Naive B cell (primary cell): Measurements from ENCODE around the gene ZNF611. TPM values are rescaled to one million over a fixed set of nuclear protein-coding genes. Genes with fewer than 3 reads are reported as not detected.
A peak's percentile ranks its signal among the peaks of the same experiment; 100 is the strongest.
"Not testable (repeated sequence)": the region's sequence is repeated elsewhere in the genome, so short reads cannot be mapped to it uniquely, and the experiment has no call there.

ENCODE experiments used
- ATAC-seq, 2 donors: fragments of 150-1000 bp; cut with Tn5 transposase; 2 replicates each; pipeline ENCODE4 v1.10.0; 2021; ENCODE audit warnings: low read depth in 2 of 2, mild to moderate bottlenecking in 2 of 2, moderate library complexity in 2 of 2
- DNase-seq: peaks from one replicate; pipeline ENCODE4 v3.0.0; 2022
- H3K27ac Mint-ChIP-seq, 6 donors: one replicate each; pipeline ENCODE4 v1.8.0; 2020 to 2022; ENCODE audit warnings: mild to moderate bottlenecking in 6 of 6, mixed read lengths in 6 of 6, moderate library complexity in 5 of 6, inconsistent platforms in 2 of 6
- H3K27me3 Mint-ChIP-seq, 3 donors: one replicate each; pipeline ENCODE4 v1.8.0; 2021 to 2022; ENCODE audit warnings: mixed read lengths in 3 of 3, mild to moderate bottlenecking in 1 of 3
- H3K36me3 Mint-ChIP-seq, 2 donors: one replicate each; pipeline ENCODE4 v1.8.0; 2020 to 2022; ENCODE audit warnings: mixed read lengths in 2 of 2, inconsistent platforms in 1 of 2, mild to moderate bottlenecking in 1 of 2
- H3K4me1 Mint-ChIP-seq, 3 donors: one replicate each; pipeline ENCODE4 v1.8.0; 2020 to 2022; ENCODE audit warnings: mixed read lengths in 3 of 3, inconsistent platforms in 1 of 3, mild to moderate bottlenecking in 1 of 3, moderate library complexity in 1 of 3
- H3K4me3 Mint-ChIP-seq, 8 donors: one replicate each; pipeline ENCODE4 v1.8.0; 2020 to 2022; ENCODE audit warnings: mild to moderate bottlenecking in 8 of 8, mixed read lengths in 8 of 8, moderate library complexity in 8 of 8, inconsistent platforms in 2 of 8
- H3K9me3 Mint-ChIP-seq, 7 donors: one replicate each; pipeline ENCODE4 v1.8.0; 2020 to 2022; ENCODE audit warnings: mixed read lengths in 7 of 7, mild to moderate bottlenecking in 5 of 7, inconsistent platforms in 2 of 7, moderate library complexity in 1 of 7
- polyA plus RNA-seq, 6 donors: library from polyadenylated mRNA; unstranded; fragments of 300-500 nt; fragmentation: Illumina TruSeq; gene quantifications; one replicate each; pipeline ENCODE4 v1.2.3, GENCODE V29; 2021; ENCODE audit warnings: low read depth in 6 of 6

Gene ZNF611
- polyA plus RNA-seq, 6 donors from 2014 or later = 14.2 to 53.5 (median 35.9) TPM

DNA sequence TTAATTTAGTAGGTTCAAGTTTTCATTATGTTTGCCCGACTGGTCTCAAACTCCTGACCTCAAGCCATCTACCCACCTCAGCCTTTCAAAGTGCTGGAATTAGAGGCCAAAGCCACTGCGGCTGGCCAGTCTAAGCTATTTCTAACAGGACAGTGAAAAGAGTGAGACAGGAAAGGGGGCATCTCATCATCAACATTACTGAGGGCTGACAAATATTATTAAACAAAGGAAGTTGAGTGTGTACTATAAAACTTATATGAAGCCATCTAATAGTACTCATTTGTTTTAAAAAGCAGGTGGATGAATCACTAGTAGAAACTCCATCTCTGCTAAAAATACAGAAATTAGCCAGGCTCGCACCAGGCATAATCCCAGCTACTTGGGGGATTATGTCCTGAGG, 24.3 kb downstream of the ZNF611 start:
- no peak overlapping the region for H3K4me3 Mint-ChIP-seq
- ATAC-seq (no peak), DNase-seq (no peak)
- no peak overlapping the region for H3K27ac Mint-ChIP-seq
- peaks cover 43 to 51% of the 10 kb centered on the region in 2 donors for H3K36me3 Mint-ChIP-seq
- H3K27me3 Mint-ChIP-seq = no peaks in the 10 kb centered on the region
- no peaks in the 10 kb centered on the region for H3K4me1 Mint-ChIP-seq
- peaks cover 5 to 57% (median 23%) of the 10 kb centered on the region in 7 donors for H3K9me3 Mint-ChIP-seq

DNA sequence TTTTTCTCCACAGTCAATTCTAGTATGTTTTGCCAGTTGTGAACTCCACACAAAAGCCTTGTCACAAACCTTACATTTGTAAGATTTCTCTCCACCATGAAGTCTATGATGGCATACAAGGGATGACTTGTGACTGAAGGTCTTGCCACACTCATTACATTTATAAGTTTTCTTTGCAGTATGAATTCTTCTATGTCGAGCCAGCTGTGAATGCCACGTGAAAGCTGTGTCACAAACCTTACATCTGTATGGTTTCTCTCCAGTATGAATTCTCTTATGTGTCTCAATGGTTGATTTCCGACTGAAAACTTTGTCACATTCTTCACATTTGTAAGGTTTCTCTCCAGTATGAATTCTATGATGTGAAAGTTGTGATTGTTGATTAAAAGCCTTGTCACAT, 29.2 kb downstream of the ZNF611 start:
- H3K27me3 Mint-ChIP-seq, H3K27ac Mint-ChIP-seq, H3K4me1 Mint-ChIP-seq, ATAC-seq, DNase-seq, H3K4me3 Mint-ChIP-seq: not testable (repeated sequence)
- Mint-ChIP-seq H3K9me3 (peaks cover 14 to 83% (median 55%) of the 10 kb centered on the region in 7 donors), H3K36me3 (peaks cover 46 to 51% of the 10 kb centered on the region in 2 donors)

DNA sequence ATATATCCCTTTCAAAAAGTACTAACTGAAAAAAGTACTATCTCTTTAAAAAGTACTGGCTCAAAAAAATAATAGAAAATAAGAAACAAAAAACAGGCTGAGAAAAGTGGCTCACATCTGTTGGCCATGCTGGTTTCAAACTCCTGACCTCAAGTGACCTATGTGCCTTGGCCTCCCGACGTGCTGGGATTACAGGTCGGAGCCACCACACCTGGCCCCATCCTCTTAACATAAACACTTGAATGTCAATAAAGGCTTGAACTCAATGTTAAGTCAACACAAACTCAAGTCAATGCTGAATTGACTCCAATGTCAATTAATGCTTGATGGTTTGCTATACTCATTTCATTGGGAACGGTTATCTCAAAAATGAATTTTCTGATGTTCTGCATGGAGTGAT, 30.9 kb downstream of the ZNF611 start:
- DNase-seq (no peak), ATAC-seq (no peak)
- Mint-ChIP-seq H3K36me3 (peaks cover 44 to 53% of the 10 kb centered on the region in 2 donors), H3K4me1 (peaks cover 0 to 4% (median 0%) of the 10 kb centered on the region in 3 donors), H3K27me3 (no peaks in the 10 kb centered on the region), H3K4me3 (no peak overlapping the region), H3K9me3 (peaks cover 14 to 89% (median 55%) of the 10 kb centered on the region in 7 donors), H3K27ac (no peak overlapping the region)

DNA sequence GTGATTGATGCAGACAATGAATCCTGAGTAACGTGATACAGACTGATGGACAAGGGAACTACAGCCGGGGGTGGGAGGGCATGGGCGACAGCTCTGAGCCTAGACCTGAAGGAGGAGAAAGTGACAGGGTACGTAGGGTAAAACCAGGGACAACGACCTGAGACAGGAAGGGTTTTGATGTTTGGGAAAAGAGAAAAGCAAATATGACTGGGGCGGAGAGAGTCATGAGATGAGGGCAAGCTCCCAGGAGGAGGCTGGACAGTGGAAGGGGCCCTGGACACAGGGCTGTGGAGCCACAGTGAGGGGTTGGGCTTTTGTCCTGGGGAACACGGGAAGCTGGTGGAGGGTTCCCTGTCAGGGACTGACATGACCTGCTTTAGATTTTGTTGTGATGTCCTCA, 34.2 kb downstream of the ZNF611 start:
- H3K36me3 Mint-ChIP-seq = peaks cover 23 to 26% of the 10 kb centered on the region in 2 donors
- ATAC-seq (no peak), DNase-seq (no peak)
- no peak overlapping the region for H3K4me3 Mint-ChIP-seq
- peaks cover 0 to 4% (median 0%) of the 10 kb centered on the region in 3 donors for H3K4me1 Mint-ChIP-seq
- H3K9me3 Mint-ChIP-seq = peaks cover 10 to 63% (median 33%) of the 10 kb centered on the region in 7 donors
- H3K27ac Mint-ChIP-seq = peak overlapping the region in 1 of 6 donors; percentile 64
- H3K27me3 Mint-ChIP-seq = no peaks in the 10 kb centered on the region

DNA sequence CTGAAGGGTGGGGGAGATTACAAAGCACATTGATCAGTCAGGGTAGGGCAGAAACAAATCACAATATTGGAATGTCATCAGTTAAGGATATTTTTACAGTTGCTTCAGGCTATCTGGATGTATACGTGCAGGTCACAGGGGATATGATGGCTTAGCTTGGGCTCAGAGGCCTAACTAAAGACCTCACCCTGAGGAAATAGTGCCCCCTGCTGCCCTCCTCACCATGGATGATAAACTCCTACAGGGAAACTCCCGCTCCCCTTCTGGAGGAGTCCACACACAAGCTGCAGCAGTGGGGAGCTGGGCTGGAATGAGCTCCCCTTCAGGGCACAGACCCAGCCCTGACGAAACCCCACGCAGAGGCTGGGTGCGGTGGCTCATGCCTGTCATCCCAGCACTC, 35.3 kb downstream of the ZNF611 start:
- Mint-ChIP-seq H3K9me3 (peaks cover 0 to 56% (median 22%) of the 10 kb centered on the region in 7 donors), H3K27ac (peak overlapping the region in 1 of 6 donors; percentile 32), H3K36me3 (peaks cover 12 to 15% of the 10 kb centered on the region in 2 donors)
- not testable (repeated sequence) for ATAC-seq, H3K4me3 Mint-ChIP-seq, H3K4me1 Mint-ChIP-seq, DNase-seq, H3K27me3 Mint-ChIP-seq

DNA sequence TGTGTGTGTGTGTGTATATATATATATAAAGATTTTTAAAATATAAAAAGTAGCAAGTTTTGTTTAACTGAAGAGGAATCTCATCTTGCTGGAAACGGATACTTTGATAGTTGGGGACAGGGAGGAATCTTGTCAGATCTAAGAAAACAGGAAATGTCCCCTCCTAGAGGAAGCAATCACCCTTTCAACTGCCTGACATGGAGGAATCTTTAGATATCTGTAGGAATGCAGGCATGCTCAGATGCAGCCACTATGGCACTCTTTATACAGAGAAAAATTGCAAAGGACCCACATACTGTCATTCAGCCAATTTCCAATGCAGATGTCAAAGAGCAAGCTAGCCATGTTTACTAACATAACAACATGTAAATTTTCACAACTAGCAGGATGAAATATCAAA, 38.8 kb downstream of the ZNF611 start:
- H3K4me1 Mint-ChIP-seq = peaks cover 2 to 17% (median 12%) of the 10 kb centered on the region in 3 donors
- peaks cover 0 to 43% (median 9%) of the 10 kb centered on the region in 7 donors for H3K9me3 Mint-ChIP-seq

DNA sequence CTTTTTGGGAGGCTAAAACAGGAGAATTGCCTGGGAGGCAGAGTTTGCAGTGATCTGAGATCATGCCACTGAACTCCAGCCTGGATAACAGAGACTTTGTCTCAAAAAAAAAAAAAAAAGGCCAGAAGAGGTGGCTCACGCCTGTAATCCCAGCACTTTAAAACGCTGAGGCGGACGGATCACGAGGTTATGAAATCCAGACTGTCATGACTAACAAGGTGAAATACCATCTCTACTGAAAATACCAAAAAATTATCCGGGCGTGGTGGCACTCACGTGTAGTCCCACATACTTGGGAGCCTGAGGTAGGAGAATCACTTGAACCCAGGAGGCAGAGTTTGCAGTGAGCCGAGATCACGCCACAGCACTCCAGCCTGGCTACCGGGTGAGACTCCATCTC, 39.9 kb downstream of the ZNF611 start:
- H3K36me3 Mint-ChIP-seq = peaks cover 0 to 4% of the 10 kb centered on the region in 2 donors
- peaks cover 11 to 22% (median 22%) of the 10 kb centered on the region in 3 donors for H3K4me1 Mint-ChIP-seq
- no peak overlapping the region for H3K27ac Mint-ChIP-seq
- peak overlapping the region in 1 of 8 donors; percentile 58 for H3K4me3 Mint-ChIP-seq
- no peak for DNase-seq
- H3K27me3 Mint-ChIP-seq = no peaks in the 10 kb centered on the region
- no peak for ATAC-seq
- H3K9me3 Mint-ChIP-seq = peaks cover 0 to 33% (median 6%) of the 10 kb centered on the region in 7 donors

More for the DNA sequence above, 38.8 kb downstream of the ZNF611 start:
- H3K27me3 Mint-ChIP-seq = no peaks in the 10 kb centered on the region
- no peak for DNase-seq
- H3K4me3 Mint-ChIP-seq = no peak overlapping the region
- no peak overlapping the region for H3K27ac Mint-ChIP-seq
- ATAC-seq = no peak
- H3K36me3 Mint-ChIP-seq = peaks cover 6 to 9% of the 10 kb centered on the region in 2 donors

DNA sequence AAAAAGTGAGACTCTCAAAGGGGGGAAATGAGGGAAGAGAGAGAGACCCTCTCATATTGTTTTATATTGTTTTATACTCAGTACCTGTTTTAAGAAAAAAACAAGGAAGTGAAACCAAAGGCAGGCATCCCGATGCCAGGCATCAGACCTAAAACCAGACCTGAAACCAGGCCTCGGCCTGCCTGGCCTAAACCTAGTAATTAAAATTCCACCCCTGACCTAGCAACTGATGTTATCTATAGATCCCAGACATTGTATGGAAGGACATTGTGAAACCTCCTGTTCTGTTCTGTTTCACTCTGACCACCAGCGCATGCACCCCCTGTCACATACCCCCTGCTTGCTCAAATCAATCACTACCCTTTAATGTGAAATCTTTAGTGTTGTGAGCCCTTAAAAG, 40.6 kb downstream of the ZNF611 start:
- H3K4me3 Mint-ChIP-seq = peak overlapping the region in 1 of 8 donors; percentile 58
- ATAC-seq, H3K36me3 Mint-ChIP-seq, H3K27me3 Mint-ChIP-seq: not testable (repeated sequence)
- H3K27ac Mint-ChIP-seq = peak overlapping the region in 3 of 6 donors; percentile 44 to 56 (median 47)
- H3K9me3 Mint-ChIP-seq = peaks cover 0 to 28% (median 6%) of the 10 kb centered on the region in 7 donors
- peak; percentile 17 for DNase-seq
- H3K4me1 Mint-ChIP-seq = peaks cover 17 to 29% (median 29%) of the 10 kb centered on the region in 3 donors

DNA sequence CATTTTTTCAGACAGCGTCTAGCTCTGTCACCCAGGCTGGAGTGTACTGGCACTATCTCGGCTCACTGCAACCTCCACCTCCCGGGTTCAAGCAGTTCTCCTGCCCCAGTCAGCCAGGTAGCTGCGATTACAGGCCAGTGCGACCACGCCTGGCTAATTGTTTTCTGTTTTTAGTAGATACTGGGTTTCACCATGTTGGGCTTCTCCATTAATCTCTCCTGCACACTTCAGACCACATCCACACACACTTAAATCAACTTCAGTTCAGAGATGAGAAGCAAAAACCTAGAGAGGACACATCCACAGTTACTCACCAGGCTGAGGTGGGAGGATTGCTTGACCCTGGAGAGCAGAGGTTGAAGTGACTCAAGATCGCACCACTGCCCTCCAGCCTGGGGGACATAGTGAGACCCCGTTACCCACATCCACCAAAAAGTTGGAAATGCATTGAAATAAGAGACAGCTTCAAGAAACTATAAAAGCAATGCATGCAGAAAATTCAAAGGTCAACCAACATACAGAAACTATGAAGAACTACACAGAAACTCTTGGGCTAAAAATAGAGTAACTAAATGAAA, 42.3 kb downstream of the ZNF611 start:
- H3K9me3 Mint-ChIP-seq = peaks cover 0 to 20% (median 6%) of the 10 kb centered on the region in 7 donors
- no peak for ATAC-seq

DNA sequence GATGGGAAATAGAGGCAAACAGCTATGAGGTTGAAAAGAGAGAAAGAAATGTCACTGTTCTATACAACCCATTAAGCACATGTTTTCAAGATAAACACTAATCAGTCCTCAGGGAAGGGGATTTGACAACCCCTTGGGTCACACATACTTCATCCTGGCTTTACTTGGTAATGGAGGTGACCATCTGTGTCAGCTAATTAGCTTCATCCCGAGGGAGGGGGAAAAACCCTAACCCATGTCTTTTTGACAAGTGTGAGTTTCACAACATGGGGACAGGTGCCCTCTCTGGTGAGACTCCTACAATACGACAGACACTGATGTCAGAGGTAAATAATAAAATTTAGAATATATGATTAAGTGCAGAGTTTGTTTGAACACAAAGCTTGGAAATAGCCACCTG, 43.1 kb downstream of the ZNF611 start:
- peaks cover 0 to 18% (median 6%) of the 10 kb centered on the region in 7 donors for H3K9me3 Mint-ChIP-seq
- H3K4me3 Mint-ChIP-seq = peak overlapping the region in 6 of 8 donors; percentile 96 to 99 (median 98)
- no peak for ATAC-seq

More for the DNA sequence above, 42.3 kb downstream of the ZNF611 start:
- DNase-seq = no peak
- Mint-ChIP-seq H3K27me3 (no peaks in the 10 kb centered on the region), H3K36me3 (peaks cover 0 to 4% of the 10 kb centered on the region in 2 donors), H3K4me3 (peak overlapping the region in 6 of 8 donors; percentile 12 to 61 (median 40)), H3K27ac (peak overlapping the region in 1 of 6 donors; percentile 3), H3K4me1 (peaks cover 25 to 41% (median 40%) of the 10 kb centered on the region in 3 donors)

DNA sequence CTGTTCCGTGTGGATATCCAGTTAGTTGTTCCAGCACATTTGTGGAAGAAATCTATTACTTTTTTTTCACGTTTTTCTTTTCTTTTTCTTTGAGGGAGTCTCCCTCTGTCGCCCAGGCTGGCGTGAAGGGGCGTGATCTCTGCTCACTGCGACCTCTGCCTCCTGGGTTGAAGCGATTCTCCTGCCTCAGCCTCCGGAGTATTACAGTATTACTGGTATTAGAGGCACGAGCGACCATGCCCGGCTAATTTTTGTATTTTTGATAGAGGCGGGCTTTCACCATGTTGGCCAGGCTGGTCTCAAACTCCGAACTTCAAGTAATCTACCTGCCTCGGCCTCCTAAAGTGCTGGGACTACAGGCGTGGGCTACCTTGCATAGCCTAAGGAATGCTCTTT, 43.6 kb downstream of the ZNF611 start:
- H3K4me1 Mint-ChIP-seq = peaks cover 25 to 41% (median 40%) of the 10 kb centered on the region in 3 donors
- H3K36me3 Mint-ChIP-seq = peaks cover 0 to 4% of the 10 kb centered on the region in 2 donors
- H3K4me3 Mint-ChIP-seq = peak overlapping the region; percentile 91 to 99 (median 97)
- H3K27ac Mint-ChIP-seq = peak overlapping the region in 5 of 6 donors; percentile 39 to 95 (median 89)
- H3K9me3 Mint-ChIP-seq = peaks cover 0 to 18% (median 6%) of the 10 kb centered on the region in 7 donors
- H3K27me3 Mint-ChIP-seq = no peaks in the 10 kb centered on the region
- DNase-seq (no peak), ATAC-seq (no peak)

More for the DNA sequence above, 43.1 kb downstream of the ZNF611 start:
- DNase-seq = no peak
- Mint-ChIP-seq H3K36me3 (peaks cover 0 to 4% of the 10 kb centered on the region in 2 donors), H3K27ac (peak overlapping the region in 1 of 6 donors; percentile 38), H3K27me3 (no peaks in the 10 kb centered on the region), H3K4me1 (peaks cover 25 to 41% (median 40%) of the 10 kb centered on the region in 3 donors)

DNA sequence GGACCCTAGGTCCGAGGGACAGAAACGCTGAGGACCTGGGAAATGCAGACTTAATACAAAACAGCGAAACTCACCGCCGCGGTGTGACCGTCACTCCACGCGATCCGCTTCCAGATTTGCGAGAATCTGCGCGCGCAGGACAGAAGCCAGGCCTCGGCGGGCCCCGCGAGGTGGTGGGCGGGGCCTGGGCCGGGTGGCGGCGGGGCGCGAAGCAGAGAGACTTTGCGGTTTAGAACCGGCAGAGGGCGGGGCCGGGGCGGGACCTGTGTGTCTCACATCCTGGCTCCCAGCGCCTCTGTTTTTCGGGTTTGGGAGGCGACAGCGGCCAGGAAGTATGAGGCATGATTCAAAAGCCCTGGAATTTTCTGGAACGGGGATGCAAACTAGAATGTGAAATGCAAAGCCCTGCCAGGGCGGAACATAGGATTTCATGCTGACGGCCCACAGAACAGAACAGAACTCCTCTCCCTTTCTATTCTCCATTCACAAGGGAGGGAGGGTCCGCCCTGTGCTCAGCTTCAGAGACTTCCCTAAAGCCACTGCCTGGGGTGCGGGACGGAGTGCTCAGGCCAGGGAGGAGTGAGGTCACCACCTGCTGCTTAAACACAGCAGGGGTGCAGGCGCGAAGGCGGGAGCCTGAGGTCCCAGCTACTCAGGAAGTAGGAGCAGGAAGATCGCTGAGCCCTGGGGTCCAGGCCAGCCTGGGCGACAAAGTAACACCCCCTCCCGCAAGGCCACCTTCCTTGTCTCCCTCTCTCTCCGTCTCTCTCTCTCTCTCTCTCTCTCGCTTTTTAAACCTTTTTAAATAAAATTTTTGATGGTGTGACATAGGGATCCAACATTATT, 44.3 kb downstream of the ZNF611 start:
- Mint-ChIP-seq H3K4me1 (peaks cover 25 to 41% (median 40%) of the 10 kb centered on the region in 3 donors), H3K4me3 (peak overlapping the region; percentile 91 to 99 (median 97)), H3K27me3 (no peaks in the 10 kb centered on the region), H3K9me3 (peaks cover 0 to 18% (median 6%) of the 10 kb centered on the region in 7 donors), H3K36me3 (peaks cover 0 to 4% of the 10 kb centered on the region in 2 donors), H3K27ac (peak overlapping the region; percentile 89 to 95 (median 93))
- DNase-seq = peak; percentile 86
- peak; percentile 89 to 92 for ATAC-seq

DNA sequence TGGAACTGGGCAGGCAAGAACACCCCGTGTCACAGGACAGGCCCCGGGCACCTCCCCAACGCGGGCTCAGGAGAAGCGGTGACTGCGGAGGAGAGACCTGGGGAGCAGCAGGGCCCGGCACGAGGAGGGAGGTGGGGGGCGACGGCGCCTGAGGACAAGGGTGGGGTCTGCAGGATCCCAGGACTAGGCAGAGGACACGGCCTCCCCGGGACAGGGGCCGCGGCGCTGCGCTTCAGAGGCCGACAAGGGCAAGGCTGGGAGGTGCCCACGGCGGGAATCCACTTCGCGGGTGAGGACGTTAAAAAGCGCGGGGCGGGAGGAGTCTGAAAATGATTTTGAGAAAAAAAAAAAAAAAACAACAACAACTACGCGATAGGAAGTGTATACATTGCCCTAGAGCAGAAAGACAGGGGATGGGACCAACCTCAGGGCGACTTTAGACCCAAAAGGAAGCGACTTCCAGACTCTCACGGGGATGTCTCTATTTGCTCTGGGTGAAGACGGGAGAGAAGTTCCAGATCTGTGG, 44.9 kb downstream of the ZNF611 start:
- Mint-ChIP-seq H3K27ac (peak overlapping the region; percentile 89 to 95 (median 93)), H3K27me3 (no peaks in the 10 kb centered on the region), H3K36me3 (peaks cover 0 to 6% of the 10 kb centered on the region in 2 donors), H3K4me3 (peak overlapping the region; percentile 91 to 99 (median 97)), H3K9me3 (peaks cover 0 to 12% (median 6%) of the 10 kb centered on the region in 7 donors), H3K4me1 (peaks cover 31 to 46% (median 40%) of the 10 kb centered on the region in 3 donors)
- DNase-seq (peak; percentile 16), ATAC-seq (peak; percentile 47 to 49)
